Superior temporal gyrus (tissue), 1 donor: ENCODE data around the gene KBTBD4.
"Not testable (repeated sequence)": the region's sequence is repeated elsewhere in the genome, so short reads cannot be mapped to it uniquely, and the experiment has no call there.

Source experiments
- DNase-seq: peaks from one replicate; pipeline ENCODE4 v3.0.0-alpha.2; 2016; ENCODE audit errors: extremely low spot score

The KBTBD4 gene

GRCh38 chr11:47560426-47560825, 18.3 kb downstream of the KBTBD4 start:
- DNase-seq: no peak

GRCh38 chr11:47558695-47559094, 20.1 kb downstream of the KBTBD4 start:
- DNase-seq: no peak

GRCh38 chr11:47557004-47557403, 21.8 kb downstream of the KBTBD4 start:
- not testable (repeated sequence) for DNase-seq

- no peak for DNase-seq
Observed at GRCh38 chr11:47553406-47553743, 25.4 kb downstream of the KBTBD4 start.

GRCh38 chr11:47552566-47553405, 26.0 kb downstream of the KBTBD4 start, which contains the start of gene CELF1:
CELF1 (minus strand) TSS chr11:47553132; CDS start chr11:47499523, 53,609 bp downstream.
- DNase-seq: peak; percentile 92

GRCh38 chr11:47552056-47552565, 26.7 kb downstream of the KBTBD4 start:
- peak; percentile 32 for DNase-seq

- DNase-seq: peak; percentile 10
Observed at GRCh38 chr11:47551086-47551485, 27.7 kb downstream of the KBTBD4 start.

GRCh38 chr11:47550288-47551047, 28.3 kb downstream of the KBTBD4 start:
- DNase-seq: no peak

- not testable (repeated sequence) for DNase-seq
Observed at GRCh38 chr11:47546274-47546673, 32.5 kb downstream of the KBTBD4 start.

- no peak for DNase-seq
Observed at GRCh38 chr11:47545298-47545697, 33.5 kb downstream of the KBTBD4 start.

- DNase-seq: no peak
Observed at GRCh38 chr11:47541070-47541469, 37.7 kb downstream of the KBTBD4 start.

GRCh38 chr11:47539681-47540039, 39.1 kb downstream of the KBTBD4 start:
- DNase-seq: no peak

GRCh38 chr11:47538741-47539565, 39.8 kb downstream of the KBTBD4 start:
- DNase-seq: peak; percentile 75

- peak; percentile 10 for DNase-seq
Observed at GRCh38 chr11:47536915-47537314, 41.9 kb downstream of the KBTBD4 start.

GRCh38 chr11:47534704-47535251, 44.0 kb downstream of the KBTBD4 start:
- DNase-seq: no peak

GRCh38 chr11:47533690-47534151, 45.0 kb downstream of the KBTBD4 start:
- DNase-seq: no peak

GRCh38 chr11:47532597-47533213, 46.1 kb downstream of the KBTBD4 start:
- DNase-seq: peak; percentile 60

GRCh38 chr11:47531666-47532065, 47.1 kb downstream of the KBTBD4 start:
- DNase-seq: peak; percentile 42

- DNase-seq: not testable (repeated sequence)
Observed at GRCh38 chr11:47530721-47531120, 48.0 kb downstream of the KBTBD4 start.

GRCh38 chr11:47529951-47530350, 48.8 kb downstream of the KBTBD4 start:
- peak; percentile 71 for DNase-seq

GRCh38 chr11:47527186-47527585, 51.6 kb downstream of the KBTBD4 start:
- no peak for DNase-seq
